ENCODE results near the gene FOXP2. TPM values are rescaled to one million over a fixed set of nuclear protein-coding genes. Genes with fewer than 3 reads are reported as not detected.

The FOXP2 gene
- total RNA-seq, 1 experiment from 2014 or later = 0.74 TPM

DNA sequence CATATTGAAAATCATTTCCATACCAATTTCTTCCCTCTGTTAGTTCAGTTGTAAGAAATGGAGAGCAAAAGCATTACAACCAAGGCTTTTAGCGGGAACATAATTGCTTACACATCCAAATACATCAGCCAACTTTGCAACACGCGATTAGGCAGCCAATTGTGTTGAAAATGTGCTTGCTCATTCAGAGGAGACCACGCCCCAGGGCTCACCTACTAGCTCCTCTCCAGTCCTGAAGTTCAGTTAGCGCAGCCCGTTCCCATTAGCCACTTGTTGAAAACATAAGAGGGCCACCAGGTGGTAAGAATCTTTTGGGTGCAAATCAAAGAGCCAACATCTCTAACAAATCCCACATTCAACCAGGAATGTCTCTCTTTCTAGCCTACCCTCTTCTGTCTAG is 294.0 kb downstream of the FOXP2 start:
- DNase-seq (ENCODE audit: low read depth) = no peak

DNA sequence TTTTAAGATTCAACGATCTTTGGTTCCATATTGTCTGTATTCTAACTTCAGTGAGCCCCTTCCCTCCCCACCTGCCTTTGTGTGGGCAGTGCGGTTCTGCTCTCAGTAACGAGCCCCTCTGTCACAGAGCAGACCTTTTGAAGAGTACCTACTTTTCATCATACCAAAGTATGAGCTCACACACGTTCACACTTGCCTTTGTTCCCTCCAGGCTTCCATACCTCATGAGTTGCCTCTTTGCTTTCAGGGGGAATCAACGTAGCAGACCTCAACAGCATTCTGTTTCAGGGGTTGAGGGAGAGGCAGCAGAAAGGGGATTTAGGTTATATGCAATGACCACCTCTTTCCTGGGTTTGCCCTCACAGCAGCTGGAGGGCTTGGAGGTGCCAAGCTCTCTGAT is 295.9 kb downstream of the FOXP2 start:
- DNase-seq (ENCODE audit: low read depth) = no peak

DNA sequence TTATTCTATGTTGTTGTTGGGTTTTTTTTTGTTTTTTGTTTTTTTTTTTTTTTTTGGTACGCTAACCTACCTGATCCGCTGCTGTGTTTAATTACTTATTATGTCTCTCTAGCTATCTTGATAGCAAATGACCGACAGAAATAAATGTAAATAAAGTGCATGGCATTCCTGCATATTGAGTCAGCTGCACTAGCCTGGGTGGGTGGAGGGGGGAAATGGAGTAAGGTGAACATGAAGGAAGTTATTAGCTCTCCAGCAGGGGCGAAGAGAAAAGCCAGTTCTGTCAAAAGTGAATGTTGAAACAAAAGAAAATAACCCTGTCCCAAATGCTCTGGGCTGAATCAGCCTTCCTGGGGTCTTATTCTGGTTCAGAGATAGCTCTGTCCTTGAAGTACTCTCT is 296.6 kb downstream of the FOXP2 start:
- peak; percentile 22 for DNase-seq (ENCODE audit: low read depth)

DNA sequence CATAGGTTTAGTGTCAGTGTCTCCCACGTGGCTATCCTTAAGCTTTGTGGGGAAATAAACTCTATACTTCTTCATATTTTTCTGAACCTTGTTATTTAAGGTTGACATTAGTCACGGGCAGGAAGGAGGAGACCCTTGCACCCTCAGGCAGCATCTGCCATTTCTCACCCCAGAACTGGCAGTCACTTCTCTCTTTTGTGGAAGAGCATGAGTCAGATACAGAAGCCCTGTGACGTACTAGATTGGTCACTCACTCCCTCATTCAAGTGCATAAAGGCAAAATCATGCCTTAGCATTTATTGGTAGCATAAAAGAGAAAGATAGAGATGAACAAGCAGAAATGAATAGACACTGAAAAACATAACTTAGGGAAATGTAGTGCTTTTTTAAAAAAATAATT is 301.3 kb downstream of the FOXP2 start:
- DNase-seq (ENCODE audit: low read depth) = peak; percentile 43

- DNase-seq (ENCODE audit: low read depth) = no peak
These were observed 304.2 kb downstream of the FOXP2 start for GRCh38 chr7:114718861-114719260.

DNA sequence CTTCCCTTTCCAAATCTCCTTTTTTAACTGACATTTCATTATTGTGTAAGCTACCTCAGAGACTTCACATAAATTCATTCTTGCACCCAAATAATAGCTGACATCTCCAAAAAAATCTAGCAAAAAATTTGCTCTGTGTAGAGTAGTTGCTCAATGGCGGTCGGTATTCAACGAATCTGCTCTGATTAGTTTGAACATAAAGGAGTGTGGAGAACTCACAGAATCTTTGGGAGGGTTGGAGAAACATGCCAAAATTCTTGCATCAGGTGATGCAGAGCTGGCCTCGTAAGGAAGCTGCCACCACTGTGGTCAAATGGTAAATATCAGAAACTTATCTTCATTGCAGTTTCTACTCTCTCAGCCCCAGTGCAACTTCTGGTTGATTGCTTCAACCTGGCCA is 306.1 kb downstream of the FOXP2 start:
- no peak for DNase-seq (ENCODE audit: low read depth)

DNA sequence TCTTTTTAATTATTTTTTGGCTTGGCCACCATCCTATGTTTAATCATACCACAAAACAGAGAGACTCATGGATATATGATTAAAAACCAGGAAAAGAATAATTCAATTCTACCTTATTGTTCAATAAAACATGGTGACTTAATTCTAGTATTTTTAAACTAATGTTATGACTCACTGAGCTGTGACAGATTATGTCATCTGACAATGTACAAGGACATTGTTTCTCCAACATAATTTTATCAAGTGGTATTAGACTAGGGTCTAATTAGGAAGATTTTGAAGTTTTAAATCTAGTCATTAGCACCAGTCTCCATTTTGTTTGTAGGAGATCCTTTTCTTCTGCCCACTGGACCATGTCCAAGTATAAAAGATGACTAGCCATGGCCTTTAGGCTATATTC is 307.9 kb downstream of the FOXP2 start:
- DNase-seq (ENCODE audit: low read depth) = no peak

- no peak for DNase-seq (ENCODE audit: low read depth)
These were observed 308.7 kb downstream of the FOXP2 start for GRCh38 chr7:114723308-114723707.

DNA sequence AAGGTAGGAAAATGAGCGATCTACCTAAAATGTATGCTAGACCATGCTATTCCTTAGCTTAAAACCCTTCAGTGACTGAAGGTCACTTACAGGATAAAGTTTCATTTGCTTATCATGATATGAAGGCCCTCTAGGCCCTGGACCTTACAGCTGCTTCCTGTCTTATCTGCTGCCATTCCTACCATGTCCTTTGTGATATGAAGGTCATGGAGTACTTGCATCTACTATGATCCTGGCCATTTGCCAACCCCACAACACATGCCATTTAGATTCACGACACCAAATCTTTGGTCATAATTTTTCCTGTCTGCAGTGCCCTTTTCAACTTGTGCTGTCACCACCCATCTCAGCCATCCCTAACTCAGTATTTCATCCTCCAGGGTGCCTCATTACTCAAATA is 325.5 kb downstream of the FOXP2 start:
- DNase-seq (ENCODE audit: low read depth) = no peak

DNA sequence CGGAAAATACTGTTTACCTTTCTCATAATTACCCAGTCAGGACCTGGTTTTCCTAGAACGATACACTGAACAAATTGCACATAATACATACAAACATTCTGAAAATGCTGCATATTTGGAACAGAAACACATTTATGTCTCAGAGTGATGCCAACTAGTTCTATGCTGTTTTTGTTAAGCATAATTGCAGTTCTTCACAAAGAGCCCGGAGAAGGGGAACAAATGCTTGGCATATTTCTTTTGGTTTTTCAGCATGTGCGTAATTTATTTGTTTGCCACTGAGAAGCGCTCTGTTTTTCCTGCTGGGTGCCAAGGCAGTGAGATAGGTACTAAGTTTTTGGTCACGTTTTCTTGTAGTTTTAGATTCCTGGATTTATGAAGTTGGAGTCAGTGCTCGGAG is 326.3 kb downstream of the FOXP2 start:
- DNase-seq (ENCODE audit: low read depth) = no peak

- DNase-seq (ENCODE audit: low read depth) = no peak
These were observed 327.3 kb downstream of the FOXP2 start for GRCh38 chr7:114741911-114742310.

Small RNA genes lying within 50 kb of the gene (small RNA-seq; reads per million reads assigned to genes)
- gene MIR3666 (not detected), gene RNA5SP238 (not detected)

Measured in HT1080 (cell line).